WTC11 (cell line): ENCODE results near the gene PDE8B. TPM values are rescaled to one million over a fixed set of nuclear protein-coding genes. Genes with fewer than 3 reads are reported as not detected.

Source experiments
- ATAC-seq: fragments of 200-7000 bp; cut with Tn5 transposase; 2 replicates; pipeline ENCODE4 v1.10.0; 2021; ENCODE audit warnings: mild to moderate bottlenecking, moderate library complexity
- CTCF ChIA-PET: fragments of 300-600 bp; sonication (Branson Sonifier 250); formaldehyde crosslinking; loops from one replicate; lab custom pipeline; 2021; ENCODE audit warnings: antibody characterized with exemption; lab: Charles Lee
- POLR2A ChIA-PET: fragments of 350-600 bp; sonication (Branson Sonifier 250); formaldehyde crosslinking; loops from one replicate; lab custom pipeline; 2021; ENCODE audit warnings: antibody characterized with exemption; lab: Charles Lee
- DNase-seq: peaks from one replicate; pipeline ENCODE4 v3.0.0; 2021; ENCODE audit warnings: low spot score
- H3K27ac Mint-ChIP-seq: 2 replicates; pipeline ENCODE4 v1.8.0; 2021; ENCODE audit warnings: mixed read lengths
- H3K27me3 Mint-ChIP-seq: 2 replicates; pipeline ENCODE4 v1.8.0; 2021; ENCODE audit warnings: low read depth, mild to moderate bottlenecking, moderate library complexity, mixed read lengths
- H3K36me3 Mint-ChIP-seq: 2 replicates; pipeline ENCODE4 v1.8.0; 2021; ENCODE audit warnings: mixed read lengths
- H3K4me1 Mint-ChIP-seq: 2 replicates; pipeline ENCODE4 v1.8.0; 2022; ENCODE audit warnings: mixed read lengths
- H3K4me3 Mint-ChIP-seq: 2 replicates; pipeline ENCODE4 v1.8.0; 2021; ENCODE audit warnings: mild to moderate bottlenecking, moderate library complexity, mixed read lengths
- H3K9me3 Mint-ChIP-seq: 2 replicates; pipeline ENCODE4 v1.8.0; 2021; ENCODE audit warnings: mixed read lengths
- CBFB ChIP-seq: sonication (generic); formaldehyde crosslinking; IDR thresholded peaks from 2 replicates; pipeline ENCODE4 v1.8.1; 2022; ENCODE audit warnings: mild to moderate bottlenecking, low read depth, missing genetic modification reagents
- CDX4 ChIP-seq: fragments of 250-450 bp; sonication (Bioruptor Pico); IDR thresholded peaks from 2 replicates; pipeline ENCODE4 v1.9.0; 2021; ENCODE audit warnings: moderate library complexity, mild to moderate bottlenecking, inconsistent platforms, borderline replicate concordance
- ESRRA ChIP-seq: sonication (generic); formaldehyde crosslinking; IDR thresholded peaks from 2 replicates; pipeline ENCODE4 v1.8.1; 2022; ENCODE audit warnings: mild to moderate bottlenecking, missing genetic modification reagents, borderline replicate concordance
- FOXJ3 ChIP-seq: sonication (generic); formaldehyde crosslinking; IDR thresholded peaks from 2 replicates; pipeline ENCODE4 v1.9.0; 2021; ENCODE audit warnings: missing genetic modification reagents, mild to moderate bottlenecking, borderline replicate concordance
- GRHL2 ChIP-seq: fragments of 250-450 bp; sonication (Bioruptor Pico); IDR thresholded peaks from 2 replicates; pipeline ENCODE4 v1.8.0; 2022; ENCODE audit warnings: mild to moderate bottlenecking, moderate library complexity; ENCODE audit not compliant: insufficient replicate concordance, severe bottlenecking
- KAT7 ChIP-seq: sonication (generic); formaldehyde crosslinking; IDR thresholded peaks from 2 replicates; pipeline ENCODE4 v1.8.1; 2023; ENCODE audit warnings: missing genetic modification reagents, mild to moderate bottlenecking, borderline replicate concordance
- NFYB ChIP-seq: sonication (generic); formaldehyde crosslinking; conservative IDR thresholded peaks from 2 replicates; pipeline ENCODE4 v1.8.0; 2022; ENCODE audit warnings: low read depth, missing genetic modification reagents
- SOX15 ChIP-seq: fragments of 250-450 bp; sonication (Bioruptor Pico); IDR thresholded peaks from 2 replicates; pipeline ENCODE4 v1.9.0; 2021; ENCODE audit warnings: mild to moderate bottlenecking
- SP1 ChIP-seq: sonication (generic); formaldehyde crosslinking; conservative IDR thresholded peaks from 2 replicates; pipeline ENCODE4 v1.8.1; 2022; ENCODE audit warnings: missing genetic modification reagents
- ZNF121 ChIP-seq: sonication (generic); formaldehyde crosslinking; IDR thresholded peaks from 2 replicates; pipeline ENCODE4 v1.8.0; 2023; ENCODE audit warnings: missing genetic modification reagents
- ZNF219 ChIP-seq: sonication (generic); formaldehyde crosslinking; IDR thresholded peaks from 2 replicates; pipeline ENCODE4 v1.8.0; 2023; ENCODE audit warnings: missing genetic modification reagents, mild to moderate bottlenecking, borderline replicate concordance
- ZNF416 ChIP-seq: fragments of 250-450 bp; sonication (Bioruptor Pico); IDR thresholded peaks from 2 replicates; pipeline ENCODE4 v1.9.0; 2021; ENCODE audit warnings: mild to moderate bottlenecking, inconsistent platforms
- ZNF512 ChIP-seq: sonication (generic); formaldehyde crosslinking; IDR thresholded peaks from 2 replicates; pipeline ENCODE4 v1.8.1; 2022; ENCODE audit warnings: missing genetic modification reagents, borderline replicate concordance
- total RNA-seq: library from RNA; stranded (reverse); gene quantifications from 3 replicates; pipeline ENCODE4 v1.2.3, GENCODE V29; 2021
- TF ChIP-seq, protein P1 (sequence below): sonication (generic); formaldehyde crosslinking; IDR thresholded peaks from 2 replicates; pipeline ENCODE4 v1.8.0; 2022; ENCODE audit warnings: mild to moderate bottlenecking, missing genetic modification reagents
- TF ChIP-seq, protein P2 (sequence below): sonication (generic); formaldehyde crosslinking; conservative IDR thresholded peaks from 2 replicates; pipeline ENCODE4 v1.8.1; 2023; ENCODE audit warnings: mild to moderate bottlenecking, low read depth, missing genetic modification reagents, moderate library complexity
- TF ChIP-seq, protein P3 (sequence below): sonication (generic); formaldehyde crosslinking; IDR thresholded peaks from 2 replicates; pipeline ENCODE4 v1.8.0; 2023; ENCODE audit warnings: mild to moderate bottlenecking, missing genetic modification reagents
- TF ChIP-seq, protein P4 (sequence below): fragments of 250-450 bp; sonication (Bioruptor Pico); IDR thresholded peaks from 2 replicates; pipeline ENCODE4 v1.8.0; 2021; ENCODE audit warnings: mild to moderate bottlenecking
- TF ChIP-seq, protein P5 (sequence below): fragments of 250-450 bp; sonication (Bioruptor Pico); IDR thresholded peaks from 2 replicates; pipeline ENCODE4 v1.9.0; 2021; ENCODE audit warnings: mild to moderate bottlenecking
- TF ChIP-seq, protein P6 (sequence below): fragments of 250-450 bp; sonication (Bioruptor Pico); IDR thresholded peaks from 2 replicates; pipeline ENCODE4 v1.9.0; 2021; ENCODE audit warnings: mild to moderate bottlenecking, borderline replicate concordance

PDE8B gene
- total RNA-seq, 1 experiment from 2014 or later: 0.31 TPM

GRCh38 chr5:77337246-77337645 is 126.8 kb downstream of the PDE8B start:
- Mint-ChIP-seq H3K27ac (no peak overlapping the region), H3K4me3 (no peak overlapping the region), H3K9me3 (no peaks in the 10 kb centered on the region), H3K4me1 (peaks cover 23% of the 10 kb centered on the region), H3K27me3 (no peaks in the 10 kb centered on the region; the same call in 1 of the 2 replicates), H3K36me3 (no peaks in the 10 kb centered on the region)
- no peak for ATAC-seq
- ChIA-PET CTCF (no interaction called here), POLR2A (no interaction called here)
- TF ChIP-seq, protein P1, sequence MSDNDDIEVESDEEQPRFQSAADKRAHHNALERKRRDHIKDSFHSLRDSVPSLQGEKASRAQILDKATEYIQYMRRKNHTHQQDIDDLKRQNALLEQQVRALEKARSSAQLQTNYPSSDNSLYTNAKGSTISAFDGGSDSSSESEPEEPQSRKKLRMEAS (CRISPR knock-in tag): no peak
- TF ChIP-seq ZNF219: no peak
- no peak for TF ChIP-seq ZNF121 (CRISPR knock-in tag)
- no peak for TF ChIP-seq GRHL2 (CRISPR knock-in tag)
- TF ChIP-seq, protein P2, sequence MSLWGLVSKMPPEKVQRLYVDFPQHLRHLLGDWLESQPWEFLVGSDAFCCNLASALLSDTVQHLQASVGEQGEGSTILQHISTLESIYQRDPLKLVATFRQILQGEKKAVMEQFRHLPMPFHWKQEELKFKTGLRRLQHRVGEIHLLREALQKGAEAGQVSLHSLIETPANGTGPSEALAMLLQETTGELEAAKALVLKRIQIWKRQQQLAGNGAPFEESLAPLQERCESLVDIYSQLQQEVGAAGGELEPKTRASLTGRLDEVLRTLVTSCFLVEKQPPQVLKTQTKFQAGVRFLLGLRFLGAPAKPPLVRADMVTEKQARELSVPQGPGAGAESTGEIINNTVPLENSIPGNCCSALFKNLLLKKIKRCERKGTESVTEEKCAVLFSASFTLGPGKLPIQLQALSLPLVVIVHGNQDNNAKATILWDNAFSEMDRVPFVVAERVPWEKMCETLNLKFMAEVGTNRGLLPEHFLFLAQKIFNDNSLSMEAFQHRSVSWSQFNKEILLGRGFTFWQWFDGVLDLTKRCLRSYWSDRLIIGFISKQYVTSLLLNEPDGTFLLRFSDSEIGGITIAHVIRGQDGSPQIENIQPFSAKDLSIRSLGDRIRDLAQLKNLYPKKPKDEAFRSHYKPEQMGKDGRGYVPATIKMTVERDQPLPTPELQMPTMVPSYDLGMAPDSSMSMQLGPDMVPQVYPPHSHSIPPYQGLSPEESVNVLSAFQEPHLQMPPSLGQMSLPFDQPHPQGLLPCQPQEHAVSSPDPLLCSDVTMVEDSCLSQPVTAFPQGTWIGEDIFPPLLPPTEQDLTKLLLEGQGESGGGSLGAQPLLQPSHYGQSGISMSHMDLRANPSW (CRISPR knock-in tag): no peak
- TF ChIP-seq ESRRA (CRISPR knock-in tag): no peak
- no peak for TF ChIP-seq CBFB (CRISPR knock-in tag)
- TF ChIP-seq SP1 (CRISPR knock-in tag): no peak
- TF ChIP-seq, protein P3, sequence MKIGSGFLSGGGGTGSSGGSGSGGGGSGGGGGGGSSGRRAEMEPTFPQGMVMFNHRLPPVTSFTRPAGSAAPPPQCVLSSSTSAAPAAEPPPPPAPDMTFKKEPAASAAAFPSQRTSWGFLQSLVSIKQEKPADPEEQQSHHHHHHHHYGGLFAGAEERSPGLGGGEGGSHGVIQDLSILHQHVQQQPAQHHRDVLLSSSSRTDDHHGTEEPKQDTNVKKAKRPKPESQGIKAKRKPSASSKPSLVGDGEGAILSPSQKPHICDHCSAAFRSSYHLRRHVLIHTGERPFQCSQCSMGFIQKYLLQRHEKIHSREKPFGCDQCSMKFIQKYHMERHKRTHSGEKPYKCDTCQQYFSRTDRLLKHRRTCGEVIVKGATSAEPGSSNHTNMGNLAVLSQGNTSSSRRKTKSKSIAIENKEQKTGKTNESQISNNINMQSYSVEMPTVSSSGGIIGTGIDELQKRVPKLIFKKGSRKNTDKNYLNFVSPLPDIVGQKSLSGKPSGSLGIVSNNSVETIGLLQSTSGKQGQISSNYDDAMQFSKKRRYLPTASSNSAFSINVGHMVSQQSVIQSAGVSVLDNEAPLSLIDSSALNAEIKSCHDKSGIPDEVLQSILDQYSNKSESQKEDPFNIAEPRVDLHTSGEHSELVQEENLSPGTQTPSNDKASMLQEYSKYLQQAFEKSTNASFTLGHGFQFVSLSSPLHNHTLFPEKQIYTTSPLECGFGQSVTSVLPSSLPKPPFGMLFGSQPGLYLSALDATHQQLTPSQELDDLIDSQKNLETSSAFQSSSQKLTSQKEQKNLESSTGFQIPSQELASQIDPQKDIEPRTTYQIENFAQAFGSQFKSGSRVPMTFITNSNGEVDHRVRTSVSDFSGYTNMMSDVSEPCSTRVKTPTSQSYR (CRISPR knock-in tag): no peak
- TF ChIP-seq ZNF512 (CRISPR knock-in tag): no peak
- TF ChIP-seq CDX4 (CRISPR knock-in tag): no peak
- no peak for DNase-seq

- Mint-ChIP-seq H3K36me3 (no peaks in the 10 kb centered on the region), H3K4me1 (peaks cover 23% of the 10 kb centered on the region), H3K27me3 (no peaks in the 10 kb centered on the region; the same call in 1 of the 2 replicates), H3K4me3 (no peak overlapping the region), H3K27ac (no peak overlapping the region), H3K9me3 (no peaks in the 10 kb centered on the region)
- ATAC-seq (peak; percentile 82), DNase-seq (no peak)
- POLR2A ChIA-PET: no interaction called here
- CTCF ChIA-PET: no interaction called here
- TF ChIP-seq NFYB (CRISPR knock-in tag): no peak
- TF ChIP-seq, protein P4, sequence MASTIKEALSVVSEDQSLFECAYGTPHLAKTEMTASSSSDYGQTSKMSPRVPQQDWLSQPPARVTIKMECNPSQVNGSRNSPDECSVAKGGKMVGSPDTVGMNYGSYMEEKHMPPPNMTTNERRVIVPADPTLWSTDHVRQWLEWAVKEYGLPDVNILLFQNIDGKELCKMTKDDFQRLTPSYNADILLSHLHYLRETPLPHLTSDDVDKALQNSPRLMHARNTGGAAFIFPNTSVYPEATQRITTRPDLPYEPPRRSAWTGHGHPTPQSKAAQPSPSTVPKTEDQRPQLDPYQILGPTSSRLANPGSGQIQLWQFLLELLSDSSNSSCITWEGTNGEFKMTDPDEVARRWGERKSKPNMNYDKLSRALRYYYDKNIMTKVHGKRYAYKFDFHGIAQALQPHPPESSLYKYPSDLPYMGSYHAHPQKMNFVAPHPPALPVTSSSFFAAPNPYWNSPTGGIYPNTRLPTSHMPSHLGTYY: no peak
- no peak for TF ChIP-seq KAT7 (CRISPR knock-in tag)
- TF ChIP-seq, protein P5, sequence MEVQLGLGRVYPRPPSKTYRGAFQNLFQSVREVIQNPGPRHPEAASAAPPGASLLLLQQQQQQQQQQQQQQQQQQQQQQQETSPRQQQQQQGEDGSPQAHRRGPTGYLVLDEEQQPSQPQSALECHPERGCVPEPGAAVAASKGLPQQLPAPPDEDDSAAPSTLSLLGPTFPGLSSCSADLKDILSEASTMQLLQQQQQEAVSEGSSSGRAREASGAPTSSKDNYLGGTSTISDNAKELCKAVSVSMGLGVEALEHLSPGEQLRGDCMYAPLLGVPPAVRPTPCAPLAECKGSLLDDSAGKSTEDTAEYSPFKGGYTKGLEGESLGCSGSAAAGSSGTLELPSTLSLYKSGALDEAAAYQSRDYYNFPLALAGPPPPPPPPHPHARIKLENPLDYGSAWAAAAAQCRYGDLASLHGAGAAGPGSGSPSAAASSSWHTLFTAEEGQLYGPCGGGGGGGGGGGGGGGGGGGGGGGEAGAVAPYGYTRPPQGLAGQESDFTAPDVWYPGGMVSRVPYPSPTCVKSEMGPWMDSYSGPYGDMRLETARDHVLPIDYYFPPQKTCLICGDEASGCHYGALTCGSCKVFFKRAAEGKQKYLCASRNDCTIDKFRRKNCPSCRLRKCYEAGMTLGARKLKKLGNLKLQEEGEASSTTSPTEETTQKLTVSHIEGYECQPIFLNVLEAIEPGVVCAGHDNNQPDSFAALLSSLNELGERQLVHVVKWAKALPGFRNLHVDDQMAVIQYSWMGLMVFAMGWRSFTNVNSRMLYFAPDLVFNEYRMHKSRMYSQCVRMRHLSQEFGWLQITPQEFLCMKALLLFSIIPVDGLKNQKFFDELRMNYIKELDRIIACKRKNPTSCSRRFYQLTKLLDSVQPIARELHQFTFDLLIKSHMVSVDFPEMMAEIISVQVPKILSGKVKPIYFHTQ (CRISPR knock-in tag): no peak
- no peak for TF ChIP-seq FOXJ3 (CRISPR knock-in tag)
- no peak for TF ChIP-seq ZNF416
- TF ChIP-seq, protein P6, sequence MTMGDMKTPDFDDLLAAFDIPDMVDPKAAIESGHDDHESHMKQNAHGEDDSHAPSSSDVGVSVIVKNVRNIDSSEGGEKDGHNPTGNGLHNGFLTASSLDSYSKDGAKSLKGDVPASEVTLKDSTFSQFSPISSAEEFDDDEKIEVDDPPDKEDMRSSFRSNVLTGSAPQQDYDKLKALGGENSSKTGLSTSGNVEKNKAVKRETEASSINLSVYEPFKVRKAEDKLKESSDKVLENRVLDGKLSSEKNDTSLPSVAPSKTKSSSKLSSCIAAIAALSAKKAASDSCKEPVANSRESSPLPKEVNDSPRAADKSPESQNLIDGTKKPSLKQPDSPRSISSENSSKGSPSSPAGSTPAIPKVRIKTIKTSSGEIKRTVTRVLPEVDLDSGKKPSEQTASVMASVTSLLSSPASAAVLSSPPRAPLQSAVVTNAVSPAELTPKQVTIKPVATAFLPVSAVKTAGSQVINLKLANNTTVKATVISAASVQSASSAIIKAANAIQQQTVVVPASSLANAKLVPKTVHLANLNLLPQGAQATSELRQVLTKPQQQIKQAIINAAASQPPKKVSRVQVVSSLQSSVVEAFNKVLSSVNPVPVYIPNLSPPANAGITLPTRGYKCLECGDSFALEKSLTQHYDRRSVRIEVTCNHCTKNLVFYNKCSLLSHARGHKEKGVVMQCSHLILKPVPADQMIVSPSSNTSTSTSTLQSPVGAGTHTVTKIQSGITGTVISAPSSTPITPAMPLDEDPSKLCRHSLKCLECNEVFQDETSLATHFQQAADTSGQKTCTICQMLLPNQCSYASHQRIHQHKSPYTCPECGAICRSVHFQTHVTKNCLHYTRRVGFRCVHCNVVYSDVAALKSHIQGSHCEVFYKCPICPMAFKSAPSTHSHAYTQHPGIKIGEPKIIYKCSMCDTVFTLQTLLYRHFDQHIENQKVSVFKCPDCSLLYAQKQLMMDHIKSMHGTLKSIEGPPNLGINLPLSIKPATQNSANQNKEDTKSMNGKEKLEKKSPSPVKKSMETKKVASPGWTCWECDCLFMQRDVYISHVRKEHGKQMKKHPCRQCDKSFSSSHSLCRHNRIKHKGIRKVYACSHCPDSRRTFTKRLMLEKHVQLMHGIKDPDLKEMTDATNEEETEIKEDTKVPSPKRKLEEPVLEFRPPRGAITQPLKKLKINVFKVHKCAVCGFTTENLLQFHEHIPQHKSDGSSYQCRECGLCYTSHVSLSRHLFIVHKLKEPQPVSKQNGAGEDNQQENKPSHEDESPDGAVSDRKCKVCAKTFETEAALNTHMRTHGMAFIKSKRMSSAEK (CRISPR knock-in tag): no peak
- TF ChIP-seq SOX15 (CRISPR knock-in tag): no peak
Measured at GRCh38 chr5:77337686-77338085, 127.2 kb downstream of the PDE8B start.
